A549 (cell line): ENCODE results near the gene NAA20.

Experiments
- MAFK ChIP-seq: fragments of 450-650 bp; IDR thresholded peaks from 2 replicates; pipeline ENCODE4 v1.6.1; 2014; ENCODE audit not compliant: partially characterized antibody
- NR3C1 ChIP-seq: fragments of >200 bp; sonication (Bioruptor Twin); formaldehyde crosslinking; IDR thresholded peaks from 3 replicates; pipeline ENCODE4 v1.6.1; 2017
- POLR2A ChIP-seq: IDR thresholded peaks from 2 replicates; pipeline ENCODE4 v1.6.1; 2012; ENCODE audit warnings: mild to moderate bottlenecking, low read length
- TF ChIP-seq, protein P1 (sequence below): fragments of 450-650 bp; IDR thresholded peaks from 2 replicates; pipeline ENCODE4 v1.6.1; 2014; ENCODE audit warnings: antibody characterized with exemption
- TF ChIP-seq, protein P2 (sequence below): fragments of >200 bp; sonication (Bioruptor Twin); formaldehyde crosslinking; IDR thresholded peaks from 3 replicates; pipeline ENCODE4 v1.5.1; 2016

GRCh38 chr20:19996222-19996621 lies 20.9 kb upstream of the NAA20 start:
- TF ChIP-seq MAFK (no peak), NR3C1 (no peak), POLR2A (no peak)
- TF ChIP-seq, protein P1, sequence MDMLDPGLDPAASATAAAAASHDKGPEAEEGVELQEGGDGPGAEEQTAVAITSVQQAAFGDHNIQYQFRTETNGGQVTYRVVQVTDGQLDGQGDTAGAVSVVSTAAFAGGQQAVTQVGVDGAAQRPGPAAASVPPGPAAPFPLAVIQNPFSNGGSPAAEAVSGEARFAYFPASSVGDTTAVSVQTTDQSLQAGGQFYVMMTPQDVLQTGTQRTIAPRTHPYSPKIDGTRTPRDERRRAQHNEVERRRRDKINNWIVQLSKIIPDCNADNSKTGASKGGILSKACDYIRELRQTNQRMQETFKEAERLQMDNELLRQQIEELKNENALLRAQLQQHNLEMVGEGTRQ, result no peak
- TF ChIP-seq, protein P2, sequence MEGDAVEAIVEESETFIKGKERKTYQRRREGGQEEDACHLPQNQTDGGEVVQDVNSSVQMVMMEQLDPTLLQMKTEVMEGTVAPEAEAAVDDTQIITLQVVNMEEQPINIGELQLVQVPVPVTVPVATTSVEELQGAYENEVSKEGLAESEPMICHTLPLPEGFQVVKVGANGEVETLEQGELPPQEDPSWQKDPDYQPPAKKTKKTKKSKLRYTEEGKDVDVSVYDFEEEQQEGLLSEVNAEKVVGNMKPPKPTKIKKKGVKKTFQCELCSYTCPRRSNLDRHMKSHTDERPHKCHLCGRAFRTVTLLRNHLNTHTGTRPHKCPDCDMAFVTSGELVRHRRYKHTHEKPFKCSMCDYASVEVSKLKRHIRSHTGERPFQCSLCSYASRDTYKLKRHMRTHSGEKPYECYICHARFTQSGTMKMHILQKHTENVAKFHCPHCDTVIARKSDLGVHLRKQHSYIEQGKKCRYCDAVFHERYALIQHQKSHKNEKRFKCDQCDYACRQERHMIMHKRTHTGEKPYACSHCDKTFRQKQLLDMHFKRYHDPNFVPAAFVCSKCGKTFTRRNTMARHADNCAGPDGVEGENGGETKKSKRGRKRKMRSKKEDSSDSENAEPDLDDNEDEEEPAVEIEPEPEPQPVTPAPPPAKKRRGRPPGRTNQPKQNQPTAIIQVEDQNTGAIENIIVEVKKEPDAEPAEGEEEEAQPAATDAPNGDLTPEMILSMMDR, result no peak
